Measurements from ENCODE around the gene RBM44.

The RBM44 gene

DNA sequence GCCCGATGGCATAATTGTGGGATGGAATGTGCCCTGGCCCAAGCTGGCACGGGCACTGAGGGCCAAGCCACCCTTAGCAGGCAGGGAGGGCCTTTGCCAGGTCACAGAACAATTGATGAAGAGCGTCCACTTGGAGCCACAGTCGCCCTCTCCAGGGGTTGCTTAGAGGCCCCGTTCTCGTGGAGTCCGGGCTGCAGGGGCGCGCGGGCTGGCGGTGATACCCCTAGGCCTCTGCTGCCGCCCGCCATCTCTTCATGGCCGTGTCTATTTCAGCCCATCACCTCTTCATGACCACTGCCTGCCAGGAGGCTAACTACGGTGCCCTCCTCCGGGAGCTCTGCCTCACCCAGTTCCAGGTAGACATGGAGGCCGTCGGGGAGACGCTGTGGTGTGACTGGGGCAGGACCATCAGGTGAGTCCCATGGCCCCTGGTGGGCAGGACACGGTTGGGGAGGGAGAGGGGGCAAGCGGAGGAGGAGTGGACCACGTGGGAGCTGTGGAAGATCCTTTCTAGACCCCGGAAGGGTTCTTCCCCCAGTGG, 78.4 kb downstream of the RBM44 start:
- TF ChIP-seq POLR2AphosphoS5 (IDR thresholded peaks at IDR 0.05; ENCODE audit: low read depth) (no peak), GABPA (IDR thresholded peaks at IDR 0.05; ENCODE audit: low read depth) (no peak), CTCF (IDR thresholded peaks at IDR 0.05; ENCODE audit: insufficient read depth, low read length) (no peak), SPI1 (IDR thresholded peaks at IDR 0.05; ENCODE audit: borderline replicate concordance, low read depth) (no peak)
- TF ChIP-seq, protein P1, sequence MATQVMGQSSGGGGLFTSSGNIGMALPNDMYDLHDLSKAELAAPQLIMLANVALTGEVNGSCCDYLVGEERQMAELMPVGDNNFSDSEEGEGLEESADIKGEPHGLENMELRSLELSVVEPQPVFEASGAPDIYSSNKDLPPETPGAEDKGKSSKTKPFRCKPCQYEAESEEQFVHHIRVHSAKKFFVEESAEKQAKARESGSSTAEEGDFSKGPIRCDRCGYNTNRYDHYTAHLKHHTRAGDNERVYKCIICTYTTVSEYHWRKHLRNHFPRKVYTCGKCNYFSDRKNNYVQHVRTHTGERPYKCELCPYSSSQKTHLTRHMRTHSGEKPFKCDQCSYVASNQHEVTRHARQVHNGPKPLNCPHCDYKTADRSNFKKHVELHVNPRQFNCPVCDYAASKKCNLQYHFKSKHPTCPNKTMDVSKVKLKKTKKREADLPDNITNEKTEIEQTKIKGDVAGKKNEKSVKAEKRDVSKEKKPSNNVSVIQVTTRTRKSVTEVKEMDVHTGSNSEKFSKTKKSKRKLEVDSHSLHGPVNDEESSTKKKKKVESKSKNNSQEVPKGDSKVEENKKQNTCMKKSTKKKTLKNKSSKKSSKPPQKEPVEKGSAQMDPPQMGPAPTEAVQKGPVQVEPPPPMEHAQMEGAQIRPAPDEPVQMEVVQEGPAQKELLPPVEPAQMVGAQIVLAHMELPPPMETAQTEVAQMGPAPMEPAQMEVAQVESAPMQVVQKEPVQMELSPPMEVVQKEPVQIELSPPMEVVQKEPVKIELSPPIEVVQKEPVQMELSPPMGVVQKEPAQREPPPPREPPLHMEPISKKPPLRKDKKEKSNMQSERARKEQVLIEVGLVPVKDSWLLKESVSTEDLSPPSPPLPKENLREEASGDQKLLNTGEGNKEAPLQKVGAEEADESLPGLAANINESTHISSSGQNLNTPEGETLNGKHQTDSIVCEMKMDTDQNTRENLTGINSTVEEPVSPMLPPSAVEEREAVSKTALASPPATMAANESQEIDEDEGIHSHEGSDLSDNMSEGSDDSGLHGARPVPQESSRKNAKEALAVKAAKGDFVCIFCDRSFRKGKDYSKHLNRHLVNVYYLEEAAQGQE (IDR thresholded peaks at IDR 0.05; ENCODE audit: insufficient replicate concordance, low read depth) = no peak
- no peak for DNase-seq (ENCODE audit: low read depth in 1 of 2, low spot score in 1 of 2)
- Histone ChIP-seq H3K27ac (replicated peaks) (no peak overlapping the region), H3K27me3 (ENCODE audit: insufficient read depth, poor library complexity, severe bottlenecking) (no peaks in the 10 kb centered on the region), H3K4me3 (replicated peaks; ENCODE audit: insufficient read depth, low read length) (no peak overlapping the region)

- H3K27ac ChIP-seq (replicated peaks) = no peak overlapping the region
- no peak for DNase-seq (ENCODE audit: low read depth in 1 of 2, low spot score in 1 of 2)
- no peaks in the 10 kb centered on the region for H3K27me3 ChIP-seq (ENCODE audit: insufficient read depth, poor library complexity, severe bottlenecking)
- H3K4me3 ChIP-seq (replicated peaks; ENCODE audit: insufficient read depth, low read length) = no peak overlapping the region
- no peak for TF ChIP-seq GABPA (IDR thresholded peaks at IDR 0.05; ENCODE audit: low read depth)
- no peak for TF ChIP-seq SPI1 (IDR thresholded peaks at IDR 0.05; ENCODE audit: borderline replicate concordance, low read depth)
- TF ChIP-seq CTCF (IDR thresholded peaks at IDR 0.05; ENCODE audit: insufficient read depth, low read length) = no peak
Observed at GRCh38 chr2:237877576-237878307, 79.2 kb downstream of the RBM44 start.

DNA sequence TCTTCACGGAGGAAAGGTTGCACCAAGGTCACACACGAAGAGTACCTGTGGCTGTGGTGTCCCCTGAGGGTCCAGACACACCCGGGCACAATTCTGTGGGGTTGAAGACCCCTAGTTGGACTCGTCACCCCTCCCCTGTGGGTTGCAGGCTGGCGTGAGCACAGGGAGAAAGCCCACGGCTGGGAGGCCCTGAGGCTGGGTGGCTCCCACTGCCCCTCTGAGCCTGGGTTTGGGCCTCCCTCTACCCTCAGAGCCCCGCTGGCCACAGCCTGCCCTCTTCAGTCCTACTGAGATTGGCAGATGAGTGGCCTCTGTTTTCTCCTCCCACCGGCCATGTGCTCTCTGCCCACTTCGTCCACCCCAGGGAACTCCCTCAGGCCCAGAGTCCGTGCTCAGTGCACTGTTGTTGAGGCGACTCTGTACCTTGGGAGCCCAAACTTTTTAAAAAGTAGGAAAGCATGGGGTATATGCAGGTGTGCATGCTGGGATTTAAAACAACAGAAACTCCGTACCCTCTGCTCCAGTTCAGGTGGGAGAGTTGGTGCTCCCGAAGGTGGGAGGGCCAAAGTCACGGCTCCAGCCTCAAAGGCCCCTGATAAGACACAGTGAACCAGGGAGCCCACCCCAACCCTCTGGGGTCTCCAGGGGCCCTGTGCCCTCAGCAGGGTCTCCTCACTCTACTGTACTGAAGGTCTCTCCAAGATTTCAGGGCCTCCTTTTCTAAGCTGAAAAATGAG, 79.9 kb downstream of the RBM44 start:
- no peak for DNase-seq (ENCODE audit: low read depth in 1 of 2, low spot score in 1 of 2)
- TF ChIP-seq, protein P1 (IDR thresholded peaks at IDR 0.05; ENCODE audit: insufficient replicate concordance, low read depth) = no peak
- no peak for TF ChIP-seq SPI1 (IDR thresholded peaks at IDR 0.05; ENCODE audit: borderline replicate concordance, low read depth)
- no peak for TF ChIP-seq POLR2AphosphoS5 (IDR thresholded peaks at IDR 0.05; ENCODE audit: low read depth)
- no peak for TF ChIP-seq CTCF (IDR thresholded peaks at IDR 0.05; ENCODE audit: insufficient read depth, low read length)
- no peak for TF ChIP-seq GABPA (IDR thresholded peaks at IDR 0.05; ENCODE audit: low read depth)
- H3K4me3 ChIP-seq (replicated peaks; ENCODE audit: insufficient read depth, low read length) = no peak overlapping the region
- no peaks in the 10 kb centered on the region for H3K27me3 ChIP-seq (ENCODE audit: insufficient read depth, poor library complexity, severe bottlenecking)
- H3K27ac ChIP-seq (replicated peaks) = no peak overlapping the region
